Retina (tissue), 1 donor: ENCODE results near the gene SEMA5A.

Source experiments
- DNase-seq: peaks from one replicate; pipeline ENCODE4 v3.0.0-alpha.2; 2016

The SEMA5A gene

GRCh38 chr5:9545136-9545991 is 511 bp downstream of the SEMA5A start:
- peak; percentile 74 for DNase-seq

DNA sequence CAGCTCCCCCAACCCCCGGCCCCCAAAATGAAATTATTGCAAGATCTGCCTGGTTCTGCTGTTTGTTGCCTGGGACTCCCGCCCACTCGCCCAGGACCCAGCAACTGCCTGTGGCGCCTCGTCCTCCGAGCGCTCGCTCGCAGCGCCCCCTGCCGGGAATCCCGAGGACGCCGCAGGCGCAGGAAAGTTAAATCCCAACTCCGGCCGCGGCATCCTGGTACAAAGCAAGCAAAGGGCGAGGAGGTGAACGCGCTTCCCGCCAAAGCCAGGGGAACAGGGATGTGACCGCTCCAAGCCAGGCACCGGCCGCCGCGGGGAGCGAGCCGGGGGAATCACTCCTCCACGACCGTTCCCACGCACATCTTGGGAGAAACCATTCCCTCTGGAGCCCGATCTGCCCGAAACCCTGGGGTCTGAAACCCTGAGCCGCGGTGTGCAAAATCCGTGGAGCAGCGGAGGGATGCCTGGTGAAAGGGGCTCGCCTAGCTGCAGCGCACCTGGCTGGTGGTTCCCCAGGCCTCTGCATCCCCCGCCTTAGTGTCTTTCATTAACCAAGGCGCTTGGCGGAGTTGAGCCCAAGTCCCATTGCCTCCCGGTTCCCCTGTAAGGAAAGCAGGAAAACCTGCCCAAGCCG is 1.3 kb downstream of the SEMA5A start:
- DNase-seq: peak; percentile 94

DNA sequence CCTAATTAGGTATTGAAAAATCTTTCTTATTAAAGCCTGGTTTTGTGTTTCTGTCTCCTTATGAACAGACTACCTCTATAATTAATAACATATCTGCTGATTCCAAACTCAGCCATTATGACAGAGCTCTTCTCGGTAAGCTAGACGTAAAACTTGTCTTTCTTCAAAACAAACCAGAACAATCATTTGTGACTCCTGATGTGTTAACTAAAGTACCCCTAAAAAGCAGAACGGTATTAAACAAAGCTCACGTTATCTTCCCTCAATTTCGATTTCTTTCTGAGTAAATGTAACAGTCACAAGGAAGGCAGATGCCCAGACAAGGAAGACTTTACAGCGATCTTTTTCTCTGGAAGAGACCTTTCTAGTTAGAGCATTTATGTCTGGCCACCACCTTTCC is 1.8 kb downstream of the SEMA5A start:
- DNase-seq: no peak

- peak; percentile 23 for DNase-seq
These were observed 2.5 kb downstream of the SEMA5A start for GRCh38 chr5:9543311-9543920.

DNA sequence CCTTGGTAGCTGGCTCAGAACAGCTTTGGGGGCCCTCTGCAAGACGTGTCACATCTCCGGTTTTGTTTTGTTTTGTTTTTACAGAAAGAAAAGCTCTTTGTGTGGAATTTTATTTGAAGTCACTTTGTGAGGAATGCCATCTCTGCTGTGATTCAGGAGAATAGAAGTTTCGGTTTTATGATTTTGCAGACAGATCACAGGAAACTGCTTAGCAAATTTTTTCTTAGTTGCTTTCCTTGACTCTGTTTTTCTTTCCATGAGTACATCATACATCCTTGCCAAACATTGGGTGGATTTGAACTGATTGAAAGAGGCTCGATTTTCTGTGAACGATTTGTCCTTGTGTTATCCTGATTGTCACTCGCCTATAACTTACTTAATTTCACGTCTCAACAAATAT is 5.1 kb downstream of the SEMA5A start:
- no peak for DNase-seq

GRCh38 chr5:9538504-9538903 is 7.4 kb downstream of the SEMA5A start:
- no peak for DNase-seq

DNA sequence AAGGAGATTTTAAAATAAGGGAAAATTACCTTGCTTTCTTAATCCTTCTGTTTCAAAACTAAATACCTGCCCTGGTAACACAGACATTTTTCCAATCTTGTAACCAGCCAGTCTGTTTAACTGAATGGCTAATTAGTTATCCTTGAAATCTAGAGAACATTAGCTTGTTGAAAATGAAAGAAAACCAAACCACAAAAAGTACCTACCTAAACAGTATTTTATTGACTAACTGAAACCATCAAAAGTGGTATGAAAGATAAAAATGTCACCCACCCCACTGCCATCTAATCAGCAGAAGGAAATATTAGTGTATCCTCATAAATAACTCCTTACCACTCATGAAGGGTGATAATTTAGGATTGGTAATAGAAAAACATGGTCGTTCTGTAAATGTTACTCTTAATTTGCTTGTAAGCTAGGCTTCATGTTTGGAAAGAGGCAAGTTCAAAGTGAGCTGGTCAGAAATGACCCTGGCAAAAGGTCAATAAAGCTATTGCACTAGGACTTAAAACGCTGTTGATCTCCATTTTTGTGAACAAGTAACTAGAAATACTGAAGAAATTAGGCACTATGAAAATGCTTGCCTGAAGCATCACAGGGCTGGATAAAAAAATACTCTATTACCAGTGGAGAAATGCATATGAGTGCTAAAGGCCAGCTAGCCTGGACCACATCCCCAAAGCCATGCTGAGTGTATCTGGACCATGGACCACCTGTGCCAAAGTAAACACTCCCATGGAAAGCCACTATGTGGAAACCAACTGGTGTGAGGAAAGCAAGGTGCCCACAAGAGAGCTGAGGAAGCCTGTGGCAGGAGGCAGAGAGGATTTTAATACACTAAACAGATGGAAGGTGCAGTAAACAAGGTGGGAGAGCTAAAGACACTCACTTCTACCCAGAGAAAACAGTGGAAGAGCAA is 8.4 kb downstream of the SEMA5A start:
- DNase-seq: no peak

DNA sequence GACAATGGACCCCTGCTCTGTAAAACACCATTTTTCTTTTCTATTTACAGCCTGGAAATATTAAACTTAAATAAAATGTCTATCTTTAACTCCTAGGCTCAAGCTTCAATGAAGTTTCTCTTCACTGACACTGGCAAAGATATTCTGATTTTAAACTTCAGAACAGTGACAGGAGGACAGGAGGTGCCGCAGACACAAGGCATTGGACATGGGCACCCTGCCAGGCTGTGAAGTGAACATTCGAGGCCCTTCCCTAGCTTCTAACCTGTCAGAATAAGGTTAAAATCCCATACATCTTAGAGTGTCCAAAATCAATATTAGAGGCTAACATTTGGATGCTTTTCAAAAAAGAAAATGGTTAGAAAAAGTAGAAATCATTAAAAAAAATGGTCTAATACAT is 9.2 kb downstream of the SEMA5A start:
- no peak for DNase-seq

DNA sequence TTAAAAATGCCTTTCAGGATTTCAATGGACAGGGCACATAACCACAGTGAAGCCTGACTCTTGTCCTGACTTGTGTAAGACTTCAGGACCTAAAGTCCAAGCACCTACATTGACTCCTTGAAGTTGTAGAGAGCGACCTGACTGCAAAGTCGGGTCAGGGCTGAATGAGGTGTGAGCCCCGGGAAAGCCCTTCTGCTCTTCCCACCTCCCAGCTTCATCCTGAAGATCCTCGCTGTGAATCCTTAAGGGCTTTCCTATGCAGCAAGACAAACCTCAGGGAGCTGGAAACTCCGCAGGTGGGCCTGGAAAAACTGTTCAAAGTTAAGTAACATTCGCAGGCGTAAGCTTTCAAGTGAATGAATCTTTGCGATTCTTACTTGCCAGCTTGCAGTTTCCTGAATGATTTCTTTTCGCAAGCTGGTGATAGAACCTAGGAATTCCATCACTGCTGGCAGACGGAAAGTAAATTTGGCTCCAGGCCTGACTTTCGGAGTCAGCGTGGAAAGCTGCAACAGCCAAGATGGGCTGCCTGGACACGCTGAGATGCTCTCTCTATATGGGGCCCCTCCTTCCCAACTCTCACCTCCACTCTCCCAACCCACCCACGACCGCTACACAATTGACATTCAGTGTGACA is 10.9 kb downstream of the SEMA5A start:
- DNase-seq: no peak

- no peak for DNase-seq
These were observed 12.1 kb downstream of the SEMA5A start for GRCh38 chr5:9533562-9534364.

DNA sequence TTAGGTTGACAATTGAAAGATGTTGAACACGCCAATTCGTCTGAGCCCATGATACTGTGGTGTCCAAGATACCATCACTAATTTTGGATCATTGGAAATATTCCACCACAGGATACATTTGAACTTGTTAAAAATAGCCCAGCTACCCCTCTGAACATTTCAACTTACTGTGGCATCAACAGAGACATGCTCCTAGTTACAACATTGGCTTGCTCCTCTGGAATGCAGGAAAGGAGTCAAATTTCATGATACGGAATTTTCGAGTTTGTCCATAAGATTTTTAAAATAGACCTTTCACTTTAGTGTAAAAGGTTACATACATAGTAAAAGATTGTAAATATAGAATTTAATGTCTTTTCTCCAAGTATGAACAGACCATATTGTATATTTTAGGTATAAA is 12.8 kb downstream of the SEMA5A start:
- no peak for DNase-seq

- DNase-seq: no peak
These were observed 16.4 kb downstream of the SEMA5A start for GRCh38 chr5:9529513-9529912.

DNA sequence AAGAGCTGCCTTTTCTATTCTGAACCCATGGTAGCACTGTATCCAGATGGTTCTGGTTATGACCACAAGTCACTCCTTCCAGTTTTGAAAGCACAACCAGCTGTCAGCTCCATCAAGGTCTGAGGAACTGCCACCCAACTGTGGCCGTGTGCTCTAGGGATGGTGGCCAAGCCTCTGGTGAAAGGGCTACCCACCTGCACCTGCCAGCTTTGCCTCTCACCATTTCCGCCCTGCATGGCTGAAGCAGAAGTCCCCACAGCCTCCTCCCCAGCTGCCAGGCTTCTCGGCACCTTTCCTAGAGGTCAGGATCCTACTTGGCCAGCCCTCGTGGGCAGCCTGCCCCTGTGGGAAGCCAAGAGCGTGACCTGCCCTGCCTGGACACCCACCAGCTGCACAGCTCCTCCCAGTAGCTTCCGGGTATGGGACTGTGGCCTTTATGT is 16.8 kb downstream of the SEMA5A start:
- no peak for DNase-seq

GRCh38 chr5:9524941-9525340 is 20.9 kb downstream of the SEMA5A start:
- no peak for DNase-seq

GRCh38 chr5:9523090-9523823 is 22.6 kb downstream of the SEMA5A start:
- no peak for DNase-seq

GRCh38 chr5:9519537-9519936 is 26.3 kb downstream of the SEMA5A start:
- no peak for DNase-seq

GRCh38 chr5:9516591-9516990 is 29.3 kb downstream of the SEMA5A start:
- no peak for DNase-seq

DNA sequence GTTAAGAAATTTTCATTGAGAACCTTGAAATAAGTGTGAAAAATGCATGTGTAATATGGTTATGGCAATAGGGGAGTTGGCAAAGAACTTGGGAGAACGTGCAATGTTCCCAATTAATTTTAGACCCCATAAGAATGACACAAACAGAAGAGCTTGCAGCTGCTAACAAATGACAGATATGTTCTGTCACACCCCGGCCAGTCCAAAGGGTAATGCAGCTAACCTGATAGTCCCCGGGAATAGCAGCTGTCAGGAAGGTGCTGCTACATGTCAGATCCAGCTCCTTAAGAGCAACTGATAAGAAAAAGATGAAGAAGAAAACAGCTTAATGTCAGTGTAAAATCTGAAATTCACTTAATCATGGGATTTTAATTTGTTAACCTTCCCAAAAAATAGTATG is 30.4 kb downstream of the SEMA5A start:
- DNase-seq: no peak

DNA sequence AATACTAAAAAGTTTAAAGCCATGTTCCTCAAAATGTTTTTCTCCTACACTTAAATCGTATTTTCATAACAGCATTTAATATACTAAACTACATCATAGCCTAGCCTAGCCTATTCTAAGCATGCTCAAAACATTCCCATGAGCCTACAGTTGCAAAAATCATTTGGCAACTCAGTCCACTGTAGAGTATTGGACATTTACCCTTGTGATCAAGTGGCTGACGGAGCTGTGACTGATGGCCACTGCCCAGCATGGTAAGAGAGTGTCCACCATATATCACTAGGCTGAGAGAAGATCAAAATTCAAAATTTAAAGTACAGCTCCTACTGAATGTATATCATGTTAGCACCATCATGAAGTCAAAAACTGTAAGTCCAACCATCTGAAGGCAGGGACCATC is 30.9 kb downstream of the SEMA5A start:
- no peak for DNase-seq

DNA sequence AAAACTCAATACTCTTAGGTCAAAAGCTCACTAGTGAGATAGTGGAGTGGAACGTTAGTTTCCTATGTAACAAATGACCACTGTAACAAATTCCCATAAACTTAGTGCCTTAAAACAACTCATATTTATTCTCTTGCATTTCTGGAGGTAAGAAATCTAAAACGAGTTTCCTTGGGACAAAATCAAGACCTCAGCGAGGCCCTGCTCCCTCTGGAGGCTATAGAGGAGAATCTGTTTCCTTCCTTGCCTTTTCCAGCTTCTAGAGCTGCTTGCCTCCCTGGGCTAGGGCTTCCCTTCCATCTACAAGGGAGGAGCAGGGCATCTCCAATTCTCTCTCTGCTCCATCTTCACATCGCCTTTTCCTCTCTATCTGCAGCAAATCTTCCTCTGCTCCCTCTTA is 32.0 kb downstream of the SEMA5A start:
- DNase-seq: no peak

GRCh38 chr5:9512457-9512856 is 33.4 kb downstream of the SEMA5A start:
- no peak for DNase-seq
